ENCODE measurements around the gene C4orf36.
A peak's percentile ranks its signal among the peaks of the same experiment; 100 is the strongest.

Gene C4orf36

GRCh38 chr4:86909546-86910295 is 17.5 kb upstream of the C4orf36 start:
- TF ChIP-seq, protein P1, sequence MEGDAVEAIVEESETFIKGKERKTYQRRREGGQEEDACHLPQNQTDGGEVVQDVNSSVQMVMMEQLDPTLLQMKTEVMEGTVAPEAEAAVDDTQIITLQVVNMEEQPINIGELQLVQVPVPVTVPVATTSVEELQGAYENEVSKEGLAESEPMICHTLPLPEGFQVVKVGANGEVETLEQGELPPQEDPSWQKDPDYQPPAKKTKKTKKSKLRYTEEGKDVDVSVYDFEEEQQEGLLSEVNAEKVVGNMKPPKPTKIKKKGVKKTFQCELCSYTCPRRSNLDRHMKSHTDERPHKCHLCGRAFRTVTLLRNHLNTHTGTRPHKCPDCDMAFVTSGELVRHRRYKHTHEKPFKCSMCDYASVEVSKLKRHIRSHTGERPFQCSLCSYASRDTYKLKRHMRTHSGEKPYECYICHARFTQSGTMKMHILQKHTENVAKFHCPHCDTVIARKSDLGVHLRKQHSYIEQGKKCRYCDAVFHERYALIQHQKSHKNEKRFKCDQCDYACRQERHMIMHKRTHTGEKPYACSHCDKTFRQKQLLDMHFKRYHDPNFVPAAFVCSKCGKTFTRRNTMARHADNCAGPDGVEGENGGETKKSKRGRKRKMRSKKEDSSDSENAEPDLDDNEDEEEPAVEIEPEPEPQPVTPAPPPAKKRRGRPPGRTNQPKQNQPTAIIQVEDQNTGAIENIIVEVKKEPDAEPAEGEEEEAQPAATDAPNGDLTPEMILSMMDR (IDR thresholded peaks at IDR 0.05), result no peak

GRCh38 chr4:86908251-86908657 is 16.0 kb upstream of the C4orf36 start:
- TF ChIP-seq, protein P1 (IDR thresholded peaks at IDR 0.05), result no peak

DNA sequence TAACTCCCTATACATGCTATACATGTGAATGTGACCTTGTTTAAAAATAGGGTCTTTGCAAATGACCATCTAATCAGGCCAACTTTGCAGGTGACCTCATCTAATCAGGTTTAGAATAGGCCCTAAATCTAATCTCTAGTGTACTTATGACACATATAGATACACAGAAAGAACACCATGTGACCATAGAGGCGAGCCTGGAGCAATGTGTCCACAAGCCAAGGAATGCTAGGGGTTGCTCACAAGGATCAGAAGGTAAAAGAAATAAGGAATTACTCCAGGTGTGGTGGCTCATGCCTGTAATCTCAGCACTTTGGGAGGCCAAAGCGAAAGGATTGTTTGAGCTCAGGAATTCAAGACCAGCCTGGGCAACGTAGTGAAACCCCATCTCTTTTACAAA is 9.6 kb upstream of the C4orf36 start:
- TF ChIP-seq, protein P1 (IDR thresholded peaks at IDR 0.05), result no peak

DNA sequence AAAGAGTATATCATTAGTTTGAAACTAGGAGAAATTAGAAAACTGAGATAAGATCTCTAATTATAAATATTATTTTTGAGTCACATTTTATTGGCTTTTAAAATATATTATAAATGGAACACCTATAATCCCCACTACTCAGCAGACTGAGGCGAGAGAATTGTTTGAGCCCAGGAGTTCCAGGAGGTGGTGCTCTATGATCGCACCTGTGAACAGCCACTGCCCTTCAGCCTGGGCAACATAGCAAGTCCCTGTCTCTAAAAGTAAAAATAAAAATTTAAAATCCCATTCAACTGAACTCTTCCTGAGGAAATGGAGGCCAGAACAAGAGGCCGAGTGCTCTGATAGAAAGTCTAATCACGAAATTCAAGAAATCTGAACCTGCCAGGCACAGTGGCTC is 6.3 kb upstream of the C4orf36 start:
- TF ChIP-seq, protein P1 (IDR thresholded peaks at IDR 0.05), result 0 out of 2 replicates have a peak, but pooled peaks have one; percentile 35

DNA sequence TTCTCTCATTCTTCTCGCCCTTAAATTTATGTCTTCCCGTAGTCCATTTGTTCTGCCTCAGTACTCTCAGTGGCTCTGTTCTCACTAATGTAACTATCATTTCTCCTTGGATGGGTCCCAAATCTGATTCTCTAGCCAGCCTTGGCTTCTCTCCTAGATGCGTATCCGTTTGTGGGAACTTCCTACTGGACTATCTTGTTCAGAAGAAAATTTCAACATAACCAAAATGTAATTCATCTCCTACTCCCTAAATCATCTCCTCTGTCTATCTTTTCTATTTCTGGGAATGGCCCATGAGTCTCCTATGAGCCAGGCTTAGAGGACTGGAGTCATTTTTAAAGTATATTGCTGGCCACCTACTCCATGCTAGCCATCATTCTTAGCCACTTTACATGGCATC is 4.4 kb upstream of the C4orf36 start:
- TF ChIP-seq, protein P1 (IDR thresholded peaks at IDR 0.05), result no peak

GRCh38 chr4:86895692-86896488 is 3.7 kb upstream of the C4orf36 start:
- TF ChIP-seq, protein P1 (IDR thresholded peaks at IDR 0.05), result peak; percentile 81

DNA sequence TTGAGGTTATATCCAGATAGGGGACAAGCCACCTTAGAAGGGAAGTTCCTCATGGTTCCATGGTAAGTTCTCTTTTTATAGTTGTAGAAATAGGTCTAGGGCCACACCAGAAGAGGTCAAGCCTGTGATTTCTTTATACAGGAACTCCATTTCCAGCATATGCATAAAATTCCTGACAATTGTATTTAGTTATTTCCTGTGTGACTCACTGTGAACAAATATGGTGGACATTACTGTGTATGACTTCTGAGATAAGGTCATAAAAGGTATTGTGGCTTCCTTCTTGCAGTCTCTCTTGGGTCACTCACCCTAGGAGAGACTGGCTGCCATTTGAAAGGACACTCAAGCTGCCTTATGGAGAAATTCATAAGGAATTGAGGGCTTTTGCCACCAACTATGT is 2.2 kb upstream of the C4orf36 start:
- TF ChIP-seq, protein P1 (IDR thresholded peaks at IDR 0.05), result no peak

All from LNCAP (cell line).